HepG2 (cell line): ENCODE data around the gene S100A16. TPM values are rescaled to one million over a fixed set of nuclear protein-coding genes. Genes with fewer than 3 reads are reported as not detected.

Experiments
- ATAC-seq: fragments of 200-7000 bp; cut with Tn5 transposase; 3 replicates; pipeline ENCODE4 v1.9.1; 2020; ENCODE audit warnings: mild to moderate bottlenecking, moderate library complexity
- BruUV-seq: library from RNA; stranded (reverse); fragments of 400-500 nt; replicated peaks from 2 replicates; lab custom pipeline; 2021; lab: Mats Ljungman, UMichigan
- CTCF ChIA-PET: fragments of 300-600 bp; formaldehyde crosslinking; extraction: SDS; loops from one replicate; lab custom pipeline; 2021; ENCODE audit warnings: low total read pairs, inconsistent platforms, low intra/inter-chr PET ratio; lab: Yijun Ruan, JAX
- POLR2A ChIA-PET: fragments of 350-600 bp; sonication (Branson Sonifier 250); formaldehyde crosslinking; loops from one replicate; lab custom pipeline; 2020; ENCODE audit warnings: antibody characterized with exemption, inconsistent platforms; lab: Yijun Ruan, JAX
- DNase-seq: peaks from one replicate; pipeline ENCODE4 v3.0.0-alpha.2; 2015; ENCODE audit warnings: low spot score
- FAIRE-seq: peaks from 3 replicates; lab custom pipeline; 2011; peaks lifted over from hg19 to GRCh38; lab: Jason Lieb, UNC
- H2AFZ ChIP-seq: one replicate; pipeline ENCODE4 v1.6.1; 2011; ENCODE audit warnings: low read length, inconsistent platforms
- H3K27ac ChIP-seq: fragments of 300-600 bp; 3 replicates; pipeline ENCODE4 v1.8.0; 2011; ENCODE audit warnings: mixed run types, mild to moderate bottlenecking, mixed read lengths, low read length, inconsistent platforms; ENCODE audit not compliant: insufficient read depth; ENCODE audit errors: extremely low read length
- H3K27me3 ChIP-seq, 2 experiments: fragments of 200-600 bp in 1 of 2; 2 replicates in 1 of 2; 3 replicates in 1 of 2; pipeline versions ENCODE4 v1.6.0 to v1.8.0; 2011; ENCODE audit warnings: low read length in 2 of 2, mild to moderate bottlenecking in 2 of 2, moderate library complexity in 2 of 2, inconsistent platforms in 1 of 2; ENCODE audit not compliant: insufficient read depth in 2 of 2, control insufficient read depth in 1 of 2
- H3K36me3 ChIP-seq, 2 experiments: fragments of 200-600 bp in 1 of 2; replicated peaks in 1 of 2; 2 replicates in 1 of 2; 3 replicates in 1 of 2; pipeline versions ENCODE4 v1.5.1 to v1.8.0; 2011; ENCODE audit warnings: low read length in 2 of 2, inconsistent platforms in 1 of 2; ENCODE audit not compliant: insufficient read depth in 2 of 2, control insufficient read depth in 1 of 2
- H3K4me1 ChIP-seq: 2 replicates; pipeline ENCODE4 v1.5.1; 2012; ENCODE audit warnings: low read length, inconsistent platforms; ENCODE audit not compliant: insufficient read depth
- H3K4me2 ChIP-seq: 2 replicates; pipeline ENCODE4 v1.6.0; 2011; ENCODE audit warnings: low read depth, low read length, inconsistent platforms
- H3K4me3 ChIP-seq, 3 experiments: fragments of 200-600 bp in 1 of 3; sonication (generic), shearing (Covaris generic) in 1 of 3; replicated peaks in 1 of 3; 2 replicates each; pipeline ENCODE4 v1.5.1; 2011 to 2016; ENCODE audit warnings: low read length in 3 of 3, inconsistent platforms in 2 of 3, low read depth in 2 of 3, mild to moderate bottlenecking in 2 of 3, control low read depth in 1 of 3, mixed read lengths in 1 of 3; ENCODE audit not compliant: insufficient read depth in 1 of 3
- H3K79me2 ChIP-seq: one replicate; pipeline ENCODE4 v1.6.1; 2011; ENCODE audit warnings: low read length, inconsistent platforms; ENCODE audit not compliant: insufficient read depth
- H3K9ac ChIP-seq: 2 replicates; pipeline ENCODE4 v1.6.0; 2011; ENCODE audit warnings: mild to moderate bottlenecking, low read depth, low read length, inconsistent platforms; ENCODE audit not compliant: insufficient read depth
- H3K9me3 ChIP-seq: 2 replicates; pipeline ENCODE4 v1.5.1; 2012; ENCODE audit warnings: mild to moderate bottlenecking, low read length
- H4K20me1 ChIP-seq: 2 replicates; pipeline ENCODE4 v1.6.0; 2011; ENCODE audit warnings: inconsistent platforms, mild to moderate bottlenecking, low read length, moderate library complexity; ENCODE audit not compliant: insufficient read depth
- GLI4 ChIP-seq: sonication (generic); formaldehyde crosslinking; IDR thresholded peaks from 2 replicates; pipeline ENCODE4 v1.5.1; 2020; ENCODE audit warnings: missing genetic modification reagents, mild to moderate bottlenecking, moderate library complexity, borderline replicate concordance
- HIC2 ChIP-seq: sonication (generic); formaldehyde crosslinking; IDR thresholded peaks from 2 replicates; pipeline ENCODE4 v1.9.0; 2022; ENCODE audit warnings: low read depth, missing genetic modification reagents
- HOXA3 ChIP-seq: sonication (generic); formaldehyde crosslinking; IDR thresholded peaks from 2 replicates; pipeline ENCODE4 v1.5.0; 2020; ENCODE audit warnings: missing genetic modification reagents
- IRF1 ChIP-seq: sonication (generic); formaldehyde crosslinking; IDR thresholded peaks from 2 replicates; pipeline ENCODE4 v1.4.0; 2020; ENCODE audit warnings: low read depth, mild to moderate bottlenecking, missing genetic modification reagents
- NONO ChIP-seq, 2 experiments: fragments of 450-650 bp in 1 of 2; sonication (generic) in 1 of 2; formaldehyde crosslinking in 1 of 2; IDR thresholded peaks in 1 of 2; conservative IDR thresholded peaks in 1 of 2; 2 replicates each; pipeline versions ENCODE4 v1.6.1 to v1.8.0; 2017 to 2022; ENCODE audit warnings: mild to moderate bottlenecking in 1 of 2, missing genetic modification reagents in 1 of 2, moderate library complexity in 1 of 2
- RAD21 ChIP-seq: fragments of 450-650 bp; formaldehyde crosslinking; IDR thresholded peaks from 2 replicates; pipeline ENCODE4 v1.5.0; 2020; ENCODE audit warnings: mild to moderate bottlenecking
- RBAK ChIP-seq: sonication (generic); formaldehyde crosslinking; IDR thresholded peaks from 2 replicates; pipeline ENCODE4 v1.5.1; 2020; ENCODE audit warnings: mild to moderate bottlenecking, missing genetic modification reagents
- RELA ChIP-seq: sonication (generic); formaldehyde crosslinking; IDR thresholded peaks from 2 replicates; pipeline ENCODE4 v1.4.0; 2020; ENCODE audit warnings: missing genetic modification reagents
- TCF12 ChIP-seq, 2 experiments: fragments of 450-650 bp in 1 of 2; sonication (generic) in 1 of 2; formaldehyde crosslinking in 1 of 2; IDR thresholded peaks; 2 replicates each; pipeline versions ENCODE4 v1.6.1 to v1.8.0; 2017 to 2022; ENCODE audit warnings: antibody characterized with exemption in 1 of 2, mild to moderate bottlenecking in 1 of 2, missing genetic modification reagents in 1 of 2, moderate library complexity in 1 of 2
- ZNF460 ChIP-seq: sonication (generic); formaldehyde crosslinking; IDR thresholded peaks from 2 replicates; pipeline ENCODE4 v1.5.1; 2020; ENCODE audit warnings: missing genetic modification reagents, mild to moderate bottlenecking, borderline replicate concordance
- ZNF557 ChIP-seq: sonication (generic); formaldehyde crosslinking; IDR thresholded peaks from 2 replicates; pipeline ENCODE4 v1.4.0; 2020; ENCODE audit warnings: missing genetic modification reagents
- ZNF609 ChIP-seq: sonication (generic); formaldehyde crosslinking; IDR thresholded peaks from 2 replicates; pipeline ENCODE4 v1.4.0; 2020; ENCODE audit warnings: mild to moderate bottlenecking, missing genetic modification reagents, borderline replicate concordance
- ZNF619 ChIP-seq: sonication (generic); formaldehyde crosslinking; IDR thresholded peaks from 2 replicates; pipeline ENCODE4 v1.4.0; 2020; ENCODE audit warnings: mild to moderate bottlenecking, missing genetic modification reagents
- ZNF704 ChIP-seq: sonication (generic); formaldehyde crosslinking; IDR thresholded peaks from 2 replicates; pipeline ENCODE4 v1.8.1; 2023; ENCODE audit warnings: mild to moderate bottlenecking, inconsistent platforms, moderate library complexity, missing genetic modification reagents, borderline replicate concordance
- ZNF761 ChIP-seq: sonication (generic); formaldehyde crosslinking; conservative IDR thresholded peaks from 2 replicates; pipeline ENCODE4 v1.4.0; 2020; ENCODE audit warnings: mild to moderate bottlenecking, missing genetic modification reagents
- WGBS: methylation state at CpG from one replicate; pipeline ENCODE4 v1.1.6; 2017; ENCODE audit warnings: low lambda C conversion rate; 5-methylcytosine and 5-hydroxymethylcytosine counted together
- in situ Hi-C: cut with HindIII; loops from 2 replicates; pipeline ENCODE4 v1.10.0; 2017; ENCODE audit warnings: low pct_unique_long_range_greater_than_20kb; ENCODE audit not compliant: extremely low pct_ligation_motif_present
- intact Hi-C: fragments of 100-400 bp; cut with micrococcal nuclease; formaldehyde crosslinking; loops from one replicate; pipeline ENCODE4 v1.10.0; 2022; ENCODE audit not compliant: unreplicated experiment
- polyA plus RNA-seq, 8 experiments: library from polyadenylated mRNA; depleted of rRNA in 3 of 8; stranded (reverse) in 7 of 8; unstranded in 1 of 8; fragments of >200 nt; fragmentation: Illumina TruSeq in 4 of 8; extraction: Trizol in 4 of 8; gene quantifications; 2 replicates each; pipeline versions ENCODE4 v1.2.1 to v1.2.3, GENCODE V29; 2011 to 2016; ENCODE audit warnings: low read depth in 4 of 8, missing spikeins in 1 of 8, mixed read lengths in 1 of 8; ENCODE audit not compliant: insufficient read depth in 1 of 8
- total RNA-seq, 5 experiments: library from RNA; depleted of rRNA; stranded (reverse); fragments of >200 nt; fragmentation: Illumina TruSeq; extraction: Trizol; gene quantifications; 2 replicates each; pipeline ENCODE4 v1.2.3, GENCODE V29; 2016; ENCODE audit warnings: low read depth in 1 of 5

S100A16 gene
- total and polyA plus RNA-seq, 2 of the 13 experiments (the other 11 are each of a cell fraction or from before 2014, with no cell fraction given): 46.0 to 195 TPM

- TF ChIP-seq IRF1 (CRISPR knock-in tag): no peak
- no peak for TF ChIP-seq HIC2 (CRISPR knock-in tag)
- TF ChIP-seq RBAK (CRISPR knock-in tag): no peak
- no peak for TF ChIP-seq ZNF619
- no peak for TF ChIP-seq GLI4
- no peak for TF ChIP-seq RELA
- no peak for TF ChIP-seq RAD21
- no peak for TF ChIP-seq ZNF704
- TF ChIP-seq, all 625 proteins: peak for 0
Observed at GRCh38 chr1:153586347-153586746, 26.6 kb downstream of the S100A16 start (continued).

- ChIA-PET CTCF (no interaction called here), POLR2A (no interaction called here)
- Histone ChIP-seq H3K27me3 (0 out of 5 replicates have a peak, but pooled peaks cover 1 to 3% of the 10 kb centered on the region in 2 experiments), H3K36me3 (no peaks in the 10 kb centered on the region), H3K9ac (no peak overlapping the region), H3K79me2 (no peaks in the 10 kb centered on the region), H2AFZ (no peak overlapping the region), H3K4me1 (no peaks in the 10 kb centered on the region), H3K27ac (no peak overlapping the region), H3K9me3 (no peaks in the 10 kb centered on the region), H4K20me1 (no peaks in the 10 kb centered on the region), H3K4me3 (no peak overlapping the region), H3K4me2 (no peak overlapping the region)
- intact Hi-C loops: no loop called here
- WGBS: 89% methylated on average over 1 of the region's 1 CpG
- FAIRE-seq: no peak
- no peak for DNase-seq
- no TSS peak for BruUV-seq
- no peak for ATAC-seq
- in situ Hi-C loops: no loop called here
- TF ChIP-seq ZNF609 (CRISPR knock-in tag) (no peak), HOXA3 (no peak), ZNF460 (CRISPR knock-in tag) (no peak), TCF12 (IDR thresholded peaks at IDR 0.05) (no peak), TCF12 (CRISPR knock-in tag; IDR thresholded peaks at IDR 0.05) (no peak), NONO (IDR thresholded peaks at IDR 0.05) (no peak), NONO (CRISPR knock-in tag; conservative IDR thresholded peaks at IDR 0.05) (no peak), ZNF761 (CRISPR knock-in tag) (no peak), ZNF557 (CRISPR knock-in tag) (no peak)
Observed at GRCh38 chr1:153585006-153585405, 27.9 kb downstream of the S100A16 start.
